ENCODE measurements around the gene MCF2L2. TPM values are rescaled to one million over a fixed set of nuclear protein-coding genes. Genes with fewer than 3 reads are reported as not detected.

MCF2L2 gene
- total and polyA plus RNA-seq, 7 donors: 0.17 to 2.7 (median 0.57) TPM

- DNase-seq (no peak), ATAC-seq (no peak)
- TF ChIP-seq CTCF (IDR thresholded peaks at IDR 0.05): no peak
- intact Hi-C loops (cut with DNase I): no loop called here
- no peaks in the 10 kb centered on the region for H3K36me3 ChIP-seq (ENCODE audit: insufficient read depth in 1 of 2, low read depth in 1 of 2)
- H3K4me3 ChIP-seq: no peak overlapping the region
- no peaks in the 10 kb centered on the region for H3K9me3 ChIP-seq
- H3K27me3 ChIP-seq (ENCODE audit: insufficient read depth in 3 of 3, low read length in 2 of 3): peaks cover 0 to 5% (median 5%) of the 10 kb centered on the region in 3 donors
- no peak overlapping the region for H3K27ac ChIP-seq
- H3K4me1 ChIP-seq: no peaks in the 10 kb centered on the region
- 52 to 59% (median 59%) methylated on average over 5 of the region's 5 CpGs for WGBS, 3 donors
Observed at GRCh38 chr3:183149915-183150750, 278.3 kb downstream of the MCF2L2 start.

- Histone ChIP-seq H3K9me3 (no peaks in the 10 kb centered on the region), H3K27me3 (ENCODE audit: insufficient read depth in 3 of 3, low read length in 2 of 3) (peaks cover 0 to 3% (median 0%) of the 10 kb centered on the region in 3 donors), H3K27ac (no peak overlapping the region), H3K4me3 (no peak overlapping the region), H3K4me1 (no peaks in the 10 kb centered on the region), H3K36me3 (ENCODE audit: insufficient read depth in 1 of 2, low read depth in 1 of 2) (no peaks in the 10 kb centered on the region)
- WGBS, 3 donors: 41 to 55% (median 47%) methylated on average over 4 of the region's 4 CpGs
- no peak for ATAC-seq
- no peak for TF ChIP-seq CTCF (IDR thresholded peaks at IDR 0.05)
- no peak for DNase-seq
- intact Hi-C loops (cut with DNase I): no loop called here
Observed at GRCh38 chr3:183148056-183148455, 280.4 kb downstream of the MCF2L2 start.

GRCh38 chr3:183144363-183144762 lies 284.1 kb downstream of the MCF2L2 start:
- Histone ChIP-seq H3K27me3 (ENCODE audit: insufficient read depth in 3 of 3, low read length in 2 of 3) (peaks cover 0 to 3% (median 0%) of the 10 kb centered on the region in 3 donors), H3K4me3 (no peak overlapping the region), H3K4me1 (no peaks in the 10 kb centered on the region), H3K27ac (no peak overlapping the region), H3K36me3 (ENCODE audit: insufficient read depth in 1 of 2, low read depth in 1 of 2) (no peaks in the 10 kb centered on the region), H3K9me3 (no peaks in the 10 kb centered on the region)
- WGBS, 3 donors: 46 to 89% (median 88%) methylated on average over 1 of the region's 1 CpG
- intact Hi-C loops (cut with DNase I): no loop called here
- TF ChIP-seq CTCF (IDR thresholded peaks at IDR 0.05): no peak
- ATAC-seq (no peak), DNase-seq (no peak)

GRCh38 chr3:183142199-183142598 lies 286.2 kb downstream of the MCF2L2 start:
- ATAC-seq (no peak), DNase-seq (no peak)
- 61 to 68% (median 62%) methylated on average over 11 of the region's 11 CpGs for WGBS, 3 donors
- H3K27me3 ChIP-seq (ENCODE audit: insufficient read depth in 3 of 3, low read length in 2 of 3): no peaks in the 10 kb centered on the region
- H3K36me3 ChIP-seq (ENCODE audit: insufficient read depth in 1 of 2, low read depth in 1 of 2): no peaks in the 10 kb centered on the region
- no peak for TF ChIP-seq CTCF (IDR thresholded peaks at IDR 0.05)
- intact Hi-C loops (cut with DNase I): no loop called here
- H3K4me1 ChIP-seq: no peaks in the 10 kb centered on the region
- no peaks in the 10 kb centered on the region for H3K9me3 ChIP-seq
- H3K4me3 ChIP-seq: no peak overlapping the region
- no peak overlapping the region for H3K27ac ChIP-seq
